Activated CD8-positive, alpha-beta memory T cell treated with anti-CD3 and anti-CD28 coated beads, Interleukin-2, amount 50 U/mL, for 1 hour (primary cell): ENCODE results near the gene EPHA4.

Source experiments
- DNase-seq: peaks from one replicate; pipeline ENCODE4 v3.0.0-alpha.2; 2020; ENCODE audit errors: extremely low read depth

EPHA4 gene

DNA sequence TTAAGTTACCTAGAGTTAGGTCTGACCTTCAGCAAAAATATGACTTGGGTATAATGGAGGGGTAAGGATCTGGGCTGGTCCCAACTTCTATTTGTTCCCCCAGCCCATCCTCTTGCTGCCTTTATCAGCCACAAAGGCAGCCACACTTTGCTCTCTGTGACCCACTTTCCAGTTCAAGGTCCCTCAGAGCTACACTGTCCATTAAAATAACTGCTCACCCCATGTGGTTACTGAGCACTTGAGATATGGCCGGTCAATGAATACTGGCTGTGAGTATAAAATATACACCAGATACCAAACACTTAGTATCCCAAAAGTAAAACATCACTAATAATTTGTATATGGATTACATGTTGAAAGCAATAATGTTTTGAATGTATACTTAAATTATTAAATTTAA, 67.2 kb downstream of the EPHA4 start:
- DNase-seq, result no peak

- no peak for DNase-seq
These were observed 68.1 kb downstream of the EPHA4 start for GRCh38 chr2:221503965-221504364.

DNA sequence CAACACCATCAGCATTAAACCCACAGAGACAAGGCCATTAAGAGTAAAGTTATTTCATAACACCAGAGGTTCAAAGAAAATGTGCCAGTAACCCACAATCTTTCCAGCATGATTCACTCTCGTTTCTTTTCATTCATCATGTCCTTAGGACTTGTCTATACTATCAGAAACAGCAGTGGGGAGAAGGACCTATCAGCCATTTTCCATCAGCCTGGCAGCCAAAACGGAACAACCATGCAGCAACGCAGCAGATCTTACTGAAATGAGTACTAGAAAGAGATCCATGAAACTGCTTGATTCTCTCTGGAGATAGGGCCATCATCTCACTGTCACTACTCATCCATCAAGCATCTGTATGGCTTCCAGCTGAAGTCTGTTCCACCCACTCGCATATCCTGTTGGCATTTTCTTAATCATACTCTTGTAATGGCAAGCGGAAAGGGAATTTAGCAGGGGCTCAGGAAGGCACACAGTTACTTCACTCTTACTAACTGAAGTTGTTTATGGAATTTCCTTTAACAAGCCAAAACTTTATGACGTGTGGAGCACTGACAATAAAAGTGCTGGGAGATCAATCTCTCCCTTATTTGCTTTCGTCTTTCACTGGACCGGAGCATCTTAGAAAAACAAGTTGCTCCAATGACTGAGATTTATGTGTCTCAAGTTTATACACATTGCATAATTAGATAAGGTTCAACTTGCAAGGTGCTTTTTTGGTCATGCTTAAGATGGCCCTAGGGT, 69.7 kb downstream of the EPHA4 start:
- no peak for DNase-seq

DNA sequence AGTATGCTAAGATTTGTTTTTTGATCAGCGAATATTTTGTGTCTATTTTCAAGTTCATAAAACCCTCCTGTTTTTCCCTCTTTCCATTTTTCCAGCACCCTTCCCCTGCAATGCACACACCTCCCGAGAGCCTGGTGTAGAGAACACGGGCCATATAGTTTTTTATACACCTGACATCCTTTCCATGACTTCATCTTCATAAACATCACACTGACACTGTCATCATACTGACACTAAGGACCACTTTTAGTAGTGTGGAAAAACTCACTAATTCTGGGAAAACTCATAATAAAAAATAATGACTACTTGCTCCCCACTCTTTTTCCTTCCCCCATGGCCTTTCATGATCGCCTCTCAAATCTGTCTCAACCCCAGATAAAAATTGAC, 70.2 kb downstream of the EPHA4 start:
- no peak for DNase-seq

DNA sequence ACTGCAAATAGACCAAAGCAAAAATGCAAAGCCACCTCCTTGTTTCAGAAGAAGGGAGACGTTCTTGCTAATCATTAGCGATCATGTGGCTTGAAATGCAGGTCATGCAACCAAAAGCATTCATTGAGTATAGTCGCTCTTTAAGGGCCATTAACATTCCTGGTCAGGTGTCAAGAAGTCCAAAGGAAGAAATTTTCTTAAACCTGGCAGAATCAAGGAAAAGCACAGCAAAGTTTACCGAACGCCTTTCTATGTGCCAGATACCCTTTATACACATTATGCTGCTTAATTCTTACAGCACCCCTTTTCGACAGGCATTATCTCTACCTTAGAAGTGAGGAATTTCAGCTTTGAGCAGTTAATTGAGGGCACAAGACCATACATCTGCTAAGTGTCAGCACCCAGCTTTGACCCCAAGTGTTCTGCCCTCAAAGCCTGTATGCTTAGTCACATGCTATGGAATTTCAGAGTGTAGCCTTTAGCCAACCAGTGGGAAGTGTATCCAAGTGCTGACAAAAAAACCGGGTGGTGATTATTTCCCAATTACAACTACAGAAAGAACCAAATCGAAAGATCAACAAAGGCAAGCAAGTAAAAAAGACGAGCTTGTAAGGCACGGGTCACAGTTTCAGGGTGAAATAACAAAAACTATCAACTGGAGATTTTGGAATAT, 70.8 kb downstream of the EPHA4 start:
- no peak for DNase-seq

GRCh38 chr2:221500501-221501209, 71.4 kb downstream of the EPHA4 start:
- no peak for DNase-seq

- DNase-seq, result no peak
These were observed 76.4 kb downstream of the EPHA4 start for GRCh38 chr2:221495731-221496130.

- no peak for DNase-seq
These were observed 77.5 kb downstream of the EPHA4 start for GRCh38 chr2:221494556-221494955.

GRCh38 chr2:221493391-221493790, 78.7 kb downstream of the EPHA4 start:
- no peak for DNase-seq

DNA sequence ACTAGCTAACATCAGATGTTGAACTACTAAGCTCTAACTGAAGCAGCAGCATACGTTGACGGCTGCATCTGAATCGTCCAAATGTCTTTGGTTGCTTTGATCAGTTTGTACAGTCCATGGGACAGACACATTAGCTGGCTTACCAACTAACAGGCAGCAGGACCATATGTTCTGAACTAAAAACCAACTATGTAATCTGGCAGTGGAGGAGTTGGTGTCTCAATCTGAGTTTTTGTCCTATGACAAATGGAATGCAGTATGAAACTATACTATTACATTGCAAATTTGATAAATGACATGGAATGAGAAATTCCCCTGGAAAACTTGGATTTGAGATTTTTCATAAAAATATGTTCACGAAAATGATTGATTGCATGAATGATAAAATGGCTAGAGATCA, 79.5 kb downstream of the EPHA4 start:
- DNase-seq, result no peak

DNA sequence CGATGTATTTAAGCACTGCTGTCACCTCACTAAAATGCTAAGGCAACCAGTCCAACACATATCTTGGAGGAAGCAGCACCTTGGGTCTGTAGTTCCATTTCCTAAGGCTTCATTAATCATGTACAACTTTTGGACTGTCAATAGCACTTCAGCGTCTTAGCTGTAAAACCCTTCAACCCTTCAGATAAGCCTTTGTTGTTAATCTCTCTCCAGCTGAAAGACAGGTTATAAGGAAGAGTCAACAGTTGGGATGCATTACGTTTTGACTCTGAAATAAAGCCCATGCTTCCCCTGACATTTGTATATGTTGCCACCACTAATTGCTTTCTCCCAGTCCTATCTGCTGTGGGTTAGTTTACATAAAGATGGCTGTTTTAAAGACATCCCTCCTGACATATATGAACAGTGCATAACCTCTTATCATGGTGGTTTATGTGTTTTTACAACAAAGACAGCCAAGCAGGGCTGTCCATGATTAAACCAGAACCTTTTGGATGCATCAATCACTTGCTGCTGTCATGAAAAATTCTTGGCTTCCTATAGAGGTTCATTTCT, 81.5 kb downstream of the EPHA4 start:
- no peak for DNase-seq

DNA sequence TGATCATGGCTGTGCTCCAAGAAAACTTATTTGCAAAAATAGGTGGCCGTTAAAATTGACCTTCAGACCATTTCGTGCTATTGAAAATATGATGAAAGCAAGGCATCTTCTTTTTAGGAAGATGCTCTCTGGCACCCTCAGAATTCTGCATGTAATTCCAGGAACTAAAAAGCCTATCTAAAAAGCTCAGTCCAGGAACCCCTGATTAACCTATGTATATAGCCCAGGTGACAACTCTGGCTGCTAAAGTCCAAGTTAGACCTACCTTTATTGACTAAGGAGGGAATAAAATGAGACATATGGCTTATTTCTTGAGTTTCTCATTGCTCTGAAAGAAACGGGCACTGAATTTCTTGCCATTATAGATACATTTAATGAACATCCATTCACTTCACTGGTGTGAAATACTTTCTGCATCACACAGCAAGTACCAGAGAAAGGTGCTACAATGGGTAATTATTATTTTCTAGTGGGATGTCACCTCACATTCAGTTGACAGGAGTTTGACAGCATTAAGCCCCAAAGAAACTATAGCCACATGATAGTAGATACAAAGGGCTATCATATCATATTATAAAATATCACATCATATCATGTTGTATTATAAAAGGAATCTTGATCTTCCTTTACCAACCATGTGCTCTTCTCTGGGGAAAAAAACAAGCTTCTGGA, 83.8 kb downstream of the EPHA4 start:
- DNase-seq, result no peak

GRCh38 chr2:221486106-221486505, 86.0 kb downstream of the EPHA4 start:
- DNase-seq, result no peak

- DNase-seq, result no peak
These were observed 86.6 kb downstream of the EPHA4 start for GRCh38 chr2:221485503-221485870.

- no peak for DNase-seq
These were observed 87.2 kb downstream of the EPHA4 start for GRCh38 chr2:221484761-221485502.

DNA sequence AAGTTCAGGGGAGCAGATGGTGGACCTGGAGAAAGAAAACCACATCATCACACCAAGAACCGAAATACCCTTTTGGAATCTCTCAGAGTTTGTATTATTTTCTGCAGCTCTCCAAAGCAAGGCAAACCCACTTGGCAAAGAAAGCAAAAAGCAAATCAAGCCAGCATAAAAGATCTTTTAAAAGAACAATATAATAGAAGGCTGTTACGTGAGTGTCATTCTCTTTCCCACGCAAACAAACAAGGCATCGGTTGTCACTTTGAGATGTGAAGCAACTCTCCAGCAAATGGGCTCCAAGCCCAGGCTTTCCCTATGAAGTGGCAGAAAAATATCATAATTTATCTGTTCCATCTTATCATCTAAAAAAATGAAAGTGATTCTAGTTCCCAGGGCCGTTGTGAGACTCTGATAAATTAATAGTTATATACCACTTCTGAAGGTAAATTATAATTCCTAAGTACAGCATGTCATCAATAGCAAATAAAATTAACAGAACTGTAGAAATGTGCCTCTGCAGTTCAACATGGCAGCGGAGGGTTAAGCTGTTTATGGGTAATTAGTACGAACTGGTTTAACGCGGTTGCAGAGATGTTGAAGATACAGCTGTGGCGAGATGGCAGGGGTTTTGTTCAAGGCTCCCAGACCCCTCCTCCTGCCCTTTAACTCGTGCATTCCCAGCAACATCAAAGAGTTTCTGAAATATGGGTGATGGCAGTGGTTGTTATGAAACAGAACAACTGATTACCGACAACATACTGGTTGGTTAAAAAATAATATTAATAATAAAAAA, 89.2 kb downstream of the EPHA4 start:
- DNase-seq, result no peak

DNA sequence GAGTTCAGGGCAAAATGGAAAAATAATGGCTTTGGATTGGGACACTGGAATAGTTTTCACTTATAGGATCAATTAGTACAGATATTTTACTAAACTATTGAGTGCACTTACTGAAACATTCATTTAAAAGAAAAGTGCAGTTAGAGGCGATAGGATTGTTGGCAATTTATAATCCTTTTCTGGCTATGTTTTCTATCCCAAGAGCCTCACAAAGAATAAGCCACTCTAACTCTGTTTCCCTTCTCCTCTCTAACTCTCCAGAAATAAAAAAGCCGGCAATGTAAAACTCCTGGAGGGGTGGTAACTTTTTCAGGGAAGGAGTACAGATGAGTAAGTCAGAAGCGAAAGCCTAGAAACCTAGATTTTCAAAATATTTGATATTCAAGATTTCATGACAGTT, 91.3 kb downstream of the EPHA4 start:
- DNase-seq, result no peak

- no peak for DNase-seq
These were observed 91.9 kb downstream of the EPHA4 start for GRCh38 chr2:221480163-221480562.

DNA sequence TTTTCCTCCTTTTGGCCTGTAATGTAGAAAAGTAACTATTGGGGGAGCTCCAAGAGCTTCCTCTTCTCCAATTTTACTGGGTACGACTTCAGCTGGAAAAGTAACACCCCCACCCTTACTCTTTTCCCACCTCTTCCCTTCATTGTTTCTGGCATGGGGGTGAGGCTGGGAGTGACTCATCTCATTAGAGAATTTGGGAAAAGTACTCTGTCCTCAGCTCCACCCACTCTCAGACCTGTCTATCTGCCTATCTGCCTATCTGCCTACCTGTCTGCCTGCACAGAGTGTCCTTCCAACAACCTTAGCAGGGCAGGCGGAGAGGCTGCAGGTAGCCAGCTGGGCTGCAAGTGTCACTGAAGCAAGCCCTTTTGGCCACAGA, 93.6 kb downstream of the EPHA4 start:
- DNase-seq, result no peak

DNA sequence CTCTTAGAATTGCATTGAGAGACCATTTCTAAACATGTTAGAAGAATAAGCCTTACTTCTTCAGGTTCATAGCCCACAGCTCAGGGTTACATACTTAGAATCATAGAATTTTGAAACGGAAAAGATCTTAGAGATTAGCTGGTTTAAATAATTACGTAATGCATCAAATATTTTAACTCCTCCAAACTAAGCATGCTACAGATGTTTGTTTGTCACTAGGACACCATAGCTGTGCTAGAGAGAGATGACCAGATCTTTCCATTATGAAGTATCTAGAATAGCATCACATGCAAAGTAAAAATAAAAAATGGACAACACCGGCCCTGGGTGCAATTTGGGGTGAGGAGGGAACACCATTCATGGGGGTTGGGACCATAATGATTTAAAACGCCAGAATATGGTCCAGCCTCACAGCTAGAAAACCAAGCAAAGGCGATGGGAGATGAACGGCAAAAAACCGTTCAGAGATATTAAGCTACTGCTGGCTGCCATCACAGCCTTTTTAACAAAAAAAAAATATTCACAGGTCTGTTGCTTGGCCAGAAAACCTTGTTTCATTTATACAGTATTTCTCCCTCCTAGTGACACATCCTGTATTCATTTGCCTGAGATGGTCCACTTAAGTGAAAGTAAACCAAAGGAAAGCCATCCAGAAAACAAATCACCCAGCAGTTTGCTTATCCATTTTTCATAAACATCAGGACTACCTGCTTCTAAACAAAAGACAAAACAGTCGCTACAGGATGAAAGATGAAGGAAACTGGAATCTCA, 94.2 kb downstream of the EPHA4 start:
- DNase-seq, result no peak
